Measurements from ENCODE around the gene AQP3.

Gene AQP3

DNA sequence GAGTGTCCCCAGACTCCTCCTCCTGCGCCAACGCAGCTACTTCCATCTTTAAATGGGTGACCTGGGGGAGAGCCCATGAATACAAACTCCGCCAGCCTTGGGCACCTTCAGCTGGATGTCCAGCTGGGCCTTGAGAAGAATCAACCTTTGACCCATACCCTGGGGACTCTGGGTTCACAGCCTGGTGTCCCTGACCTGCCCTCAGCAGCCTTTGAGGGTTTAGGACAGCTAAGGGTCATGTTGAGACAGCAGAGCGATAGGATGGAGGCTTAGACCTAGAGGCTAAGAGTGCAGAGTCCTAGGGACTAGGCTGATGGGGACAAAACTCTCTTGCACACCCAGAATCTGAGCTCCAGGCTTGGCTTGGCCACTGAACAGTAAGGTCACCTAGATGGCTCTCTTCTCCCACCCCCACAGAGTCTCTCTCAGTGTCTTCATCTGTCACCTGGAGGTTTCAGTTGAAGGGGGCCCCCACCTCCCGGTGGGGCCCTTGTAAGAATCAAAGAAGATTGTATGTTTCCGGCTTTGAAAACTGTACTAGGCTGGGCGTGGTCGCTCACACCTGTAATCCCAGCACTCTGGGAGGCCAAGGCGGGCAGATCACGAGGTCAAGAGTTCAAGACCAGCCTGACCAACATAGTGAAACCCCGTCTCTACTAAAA is 6.7 kb upstream of the AQP3 start:
- DNase-seq (ENCODE audit: low read depth in 2 of 2) = no peak
- H3K4me3 ChIP-seq (replicated peaks in 1 of 2; ENCODE audit: low read depth in 2 of 2, low read length in 2 of 2) = no peak overlapping the region
- TF ChIP-seq, protein P1, sequence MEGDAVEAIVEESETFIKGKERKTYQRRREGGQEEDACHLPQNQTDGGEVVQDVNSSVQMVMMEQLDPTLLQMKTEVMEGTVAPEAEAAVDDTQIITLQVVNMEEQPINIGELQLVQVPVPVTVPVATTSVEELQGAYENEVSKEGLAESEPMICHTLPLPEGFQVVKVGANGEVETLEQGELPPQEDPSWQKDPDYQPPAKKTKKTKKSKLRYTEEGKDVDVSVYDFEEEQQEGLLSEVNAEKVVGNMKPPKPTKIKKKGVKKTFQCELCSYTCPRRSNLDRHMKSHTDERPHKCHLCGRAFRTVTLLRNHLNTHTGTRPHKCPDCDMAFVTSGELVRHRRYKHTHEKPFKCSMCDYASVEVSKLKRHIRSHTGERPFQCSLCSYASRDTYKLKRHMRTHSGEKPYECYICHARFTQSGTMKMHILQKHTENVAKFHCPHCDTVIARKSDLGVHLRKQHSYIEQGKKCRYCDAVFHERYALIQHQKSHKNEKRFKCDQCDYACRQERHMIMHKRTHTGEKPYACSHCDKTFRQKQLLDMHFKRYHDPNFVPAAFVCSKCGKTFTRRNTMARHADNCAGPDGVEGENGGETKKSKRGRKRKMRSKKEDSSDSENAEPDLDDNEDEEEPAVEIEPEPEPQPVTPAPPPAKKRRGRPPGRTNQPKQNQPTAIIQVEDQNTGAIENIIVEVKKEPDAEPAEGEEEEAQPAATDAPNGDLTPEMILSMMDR (IDR thresholded peaks at IDR 0.05; ENCODE audit: low read depth, low read length) = no peak

DNA sequence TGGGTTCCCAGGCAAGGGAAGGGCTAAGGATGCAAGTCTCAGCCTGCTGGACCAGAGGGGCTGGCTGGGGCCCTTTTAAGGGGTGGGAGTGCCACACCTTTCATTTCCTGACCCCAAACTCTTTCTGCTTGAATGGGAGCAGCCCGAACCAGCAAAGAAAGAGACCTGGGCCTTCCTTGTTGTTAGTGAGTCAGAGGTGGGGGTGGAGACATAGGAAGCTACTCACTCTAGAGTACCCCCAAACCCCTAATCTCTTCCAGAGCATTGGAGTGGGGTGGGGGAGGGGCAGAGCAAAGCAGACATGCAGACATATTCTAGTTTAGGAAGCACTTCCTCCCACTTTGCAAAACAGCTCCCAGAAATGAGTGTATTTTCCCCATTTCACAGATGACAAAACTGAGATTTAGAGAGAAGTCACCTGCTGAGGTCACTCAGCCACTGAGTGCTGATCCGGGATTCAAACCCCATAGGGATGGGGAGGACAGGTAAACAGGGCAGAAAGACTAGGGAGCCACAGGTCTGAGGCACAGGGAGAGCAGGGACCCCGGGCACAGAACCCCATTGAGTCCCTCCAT is 6.0 kb upstream of the AQP3 start:
- no peak for DNase-seq (ENCODE audit: low read depth in 2 of 2)
- no peak overlapping the region for H3K4me3 ChIP-seq (replicated peaks in 1 of 2; ENCODE audit: low read depth in 2 of 2, low read length in 2 of 2)
- TF ChIP-seq, protein P1 (IDR thresholded peaks at IDR 0.05; ENCODE audit: low read depth, low read length) = no peak

DNA sequence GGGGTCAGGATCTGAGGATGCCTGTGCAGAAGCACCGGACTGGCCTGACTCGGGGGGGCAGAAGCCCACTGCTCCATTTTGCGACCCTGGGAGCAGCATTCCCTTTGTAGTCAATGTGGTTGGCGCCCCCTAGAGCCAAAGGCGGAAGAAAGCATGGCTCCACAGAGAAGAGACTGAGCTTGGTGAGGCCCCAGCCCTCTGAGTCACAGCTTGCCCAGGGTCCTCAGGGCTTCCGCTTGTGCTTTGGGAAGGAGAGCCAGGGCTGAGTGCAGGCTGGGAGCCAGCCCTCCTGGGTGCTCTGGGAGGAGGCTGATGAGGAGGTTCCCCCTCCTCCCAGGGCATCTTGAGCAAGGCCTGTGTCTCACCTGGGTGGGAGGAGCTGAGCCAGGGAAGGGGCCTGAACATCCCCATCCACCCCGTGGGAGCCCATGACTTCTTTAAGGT is 5.5 kb upstream of the AQP3 start:
- TF ChIP-seq, protein P1 (IDR thresholded peaks at IDR 0.05; ENCODE audit: low read depth, low read length) = peak; percentile 93
- H3K4me3 ChIP-seq (replicated peaks in 1 of 2; ENCODE audit: low read depth in 2 of 2, low read length in 2 of 2) = no peak overlapping the region
- peak; percentile 86 to 90 for DNase-seq (ENCODE audit: low read depth in 2 of 2)

DNA sequence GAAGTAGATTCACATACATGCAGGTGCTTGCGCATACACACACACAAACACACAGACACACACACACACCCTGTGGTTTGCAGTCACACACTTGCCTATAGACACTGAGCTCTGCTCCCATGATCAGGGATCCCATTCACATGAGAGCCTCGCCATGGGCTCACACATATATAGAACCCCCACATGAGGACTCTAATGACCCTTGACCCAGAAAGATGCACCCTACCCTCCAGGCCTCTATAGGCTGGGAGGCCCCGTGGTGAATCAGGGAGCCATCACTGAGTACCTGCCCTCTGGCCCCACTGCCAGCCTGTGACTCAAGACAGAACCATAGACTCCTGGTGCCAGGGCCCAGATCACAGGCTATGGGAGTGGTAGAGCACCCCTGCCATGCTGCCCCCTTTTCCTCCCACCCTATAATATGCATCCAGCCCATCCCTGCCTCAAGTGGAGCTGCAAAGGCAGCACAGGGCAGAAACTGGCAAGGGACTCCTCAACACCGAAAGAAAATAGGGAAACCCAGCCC is 3.3 kb upstream of the AQP3 start:
- DNase-seq (ENCODE audit: low read depth in 2 of 2) = no peak
- TF ChIP-seq, protein P1 (IDR thresholded peaks at IDR 0.05; ENCODE audit: low read depth, low read length) = no peak
- H3K4me3 ChIP-seq (replicated peaks in 1 of 2; ENCODE audit: low read depth in 2 of 2, low read length in 2 of 2) = no peak overlapping the region

DNA sequence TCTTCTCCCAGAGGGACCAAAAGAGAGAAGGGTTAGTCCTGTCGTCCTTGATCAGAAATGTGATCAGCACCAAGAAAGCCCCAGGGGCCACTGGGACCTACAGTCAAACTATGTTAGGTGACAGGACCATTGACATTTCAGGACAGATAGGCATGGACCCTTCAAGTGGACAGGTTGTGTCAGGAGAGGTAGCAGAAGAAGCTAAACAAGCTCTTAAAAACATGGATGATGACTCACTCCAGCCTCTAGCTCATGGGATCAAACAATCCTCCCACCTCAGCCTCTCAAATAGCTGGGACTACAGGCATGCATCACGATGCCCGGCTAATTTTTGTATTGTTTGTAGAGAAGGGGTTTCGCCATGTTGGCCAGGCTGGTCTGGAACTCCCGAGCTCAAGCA is 2.3 kb upstream of the AQP3 start:
- DNase-seq (ENCODE audit: low read depth in 2 of 2) = no peak

DNA sequence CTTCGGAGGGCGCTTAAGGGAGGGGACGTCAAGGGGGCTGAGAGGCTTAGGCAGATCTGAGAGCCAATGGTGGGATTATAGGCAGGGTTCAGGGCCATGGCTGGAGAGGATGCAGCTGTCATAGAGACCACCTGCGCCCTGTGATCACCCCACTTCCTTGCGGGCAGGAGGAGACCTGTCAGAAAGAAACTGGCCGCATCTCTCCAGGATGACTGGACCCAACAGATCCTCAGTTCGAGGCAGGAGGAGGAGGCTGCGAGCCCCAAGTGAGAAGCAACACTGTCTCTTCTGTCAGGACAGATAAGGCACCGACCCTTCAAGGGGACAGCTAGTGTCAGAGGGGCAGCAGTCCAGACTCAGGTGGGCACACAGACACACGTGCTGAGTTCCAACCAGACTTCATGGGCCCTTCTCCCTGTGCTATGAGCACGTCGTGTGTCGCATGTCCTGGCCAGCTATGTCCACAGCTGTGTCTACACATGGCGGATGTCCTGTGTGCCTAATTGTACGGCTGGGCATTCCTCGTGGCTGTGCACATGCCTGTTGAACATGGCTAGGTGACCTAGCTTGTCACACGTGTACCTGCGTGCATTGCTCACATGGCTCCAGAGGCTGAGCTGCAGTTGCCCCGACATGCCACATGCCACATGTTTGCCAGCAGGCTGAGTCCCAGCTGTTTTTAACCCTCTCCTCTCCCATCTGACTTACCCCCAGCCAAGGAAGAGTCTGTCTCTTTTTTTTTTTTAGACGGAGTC is 583 bp upstream of the AQP3 start:
- no peak for DNase-seq (ENCODE audit: low read depth in 2 of 2)
- peak overlapping the region; percentile 14 to 30 for H3K4me3 ChIP-seq (replicated peaks in 1 of 2; ENCODE audit: low read depth in 2 of 2, low read length in 2 of 2)
- TF ChIP-seq, protein P1 (IDR thresholded peaks at IDR 0.05; ENCODE audit: low read depth, low read length) = no peak

More for the DNA sequence above, 2.3 kb upstream of the AQP3 start:
- TF ChIP-seq, protein P1 (IDR thresholded peaks at IDR 0.05; ENCODE audit: low read depth, low read length) = no peak
- no peak overlapping the region for H3K4me3 ChIP-seq (replicated peaks in 1 of 2; ENCODE audit: low read depth in 2 of 2, low read length in 2 of 2)

Data from cardiac fibroblast (primary cell).